Epithelial cell of proximal tubule (primary cell): ENCODE data around the gene HSPG2. TPM values are rescaled to one million over a fixed set of nuclear protein-coding genes. Genes with fewer than 3 reads are reported as not detected.

Experiments used
- DNase-seq: peaks from one replicate; pipeline ENCODE4 v3.0.0-alpha.2; 2011; ENCODE audit warnings: low read depth
- H3K4me3 ChIP-seq: 2 replicates; pipeline ENCODE4 v1.5.1; 2011; ENCODE audit warnings: low read depth, mild to moderate bottlenecking, low read length
- CTCF ChIP-seq: conservative IDR thresholded peaks from 2 replicates; pipeline ENCODE4 v1.5.1; 2012; ENCODE audit warnings: low read depth, mild to moderate bottlenecking, low read length
- total RNA-seq: library from RNA; depleted of rRNA; stranded (reverse); fragments of >200 nt; gene quantifications from 2 replicates; pipeline ENCODE4 v1.2.3, GENCODE V29; 2015

The HSPG2 gene
- total RNA-seq, 1 donor from 2014 or later, result 156 TPM

DNA sequence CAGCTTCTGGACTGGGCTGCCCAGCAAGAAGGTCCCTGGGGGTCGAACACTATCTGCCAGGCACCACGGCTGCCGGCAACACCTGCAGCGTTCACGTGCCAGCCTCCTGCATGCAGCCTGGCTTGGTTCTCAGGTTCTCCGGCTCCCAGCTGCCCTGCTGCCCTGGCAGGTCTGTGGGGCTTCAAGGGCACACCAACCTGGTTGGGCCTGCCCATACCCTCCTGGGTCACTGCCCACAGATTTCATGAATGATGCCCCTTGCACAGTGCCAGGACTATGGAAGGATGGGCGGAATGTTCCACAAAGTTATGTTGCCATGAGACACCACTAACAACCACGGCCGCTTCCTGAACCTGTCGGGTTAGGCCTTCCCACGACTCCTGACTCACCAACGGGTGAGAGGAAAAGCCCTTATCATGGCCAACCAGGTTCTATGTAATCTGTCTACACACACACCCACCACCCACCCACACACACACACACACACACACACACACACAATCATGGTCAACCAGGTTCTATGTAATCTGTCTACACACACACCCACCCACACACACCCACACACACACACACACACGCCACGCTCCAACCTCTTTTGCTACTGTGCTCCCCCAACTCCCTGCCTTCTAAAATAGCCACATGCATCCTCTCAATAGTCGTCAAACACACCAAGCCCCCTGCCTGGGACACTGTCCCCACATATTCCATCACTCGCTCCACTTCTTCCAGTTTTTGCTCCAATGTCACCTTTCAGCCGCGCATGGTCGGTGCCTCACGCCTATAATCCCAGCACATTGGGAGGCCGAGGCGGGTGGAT, 32.2 kb downstream of the HSPG2 start:
- no peak for TF ChIP-seq CTCF
- H3K4me3 ChIP-seq, result no peak overlapping the region
- no peak for DNase-seq

- TF ChIP-seq CTCF, result no peak
- H3K4me3 ChIP-seq, result no peak overlapping the region
- no peak for DNase-seq
These were observed 32.7 kb downstream of the HSPG2 start for GRCh38 chr1:21904454-21904703.

- DNase-seq, result no peak
- no peak for TF ChIP-seq CTCF
- H3K4me3 ChIP-seq, result no peak overlapping the region
These were observed 33.3 kb downstream of the HSPG2 start for GRCh38 chr1:21903638-21904453.

- DNase-seq, result no peak
- no peak overlapping the region for H3K4me3 ChIP-seq
- TF ChIP-seq CTCF, result no peak
These were observed 34.8 kb downstream of the HSPG2 start for GRCh38 chr1:21902026-21903012.

DNA sequence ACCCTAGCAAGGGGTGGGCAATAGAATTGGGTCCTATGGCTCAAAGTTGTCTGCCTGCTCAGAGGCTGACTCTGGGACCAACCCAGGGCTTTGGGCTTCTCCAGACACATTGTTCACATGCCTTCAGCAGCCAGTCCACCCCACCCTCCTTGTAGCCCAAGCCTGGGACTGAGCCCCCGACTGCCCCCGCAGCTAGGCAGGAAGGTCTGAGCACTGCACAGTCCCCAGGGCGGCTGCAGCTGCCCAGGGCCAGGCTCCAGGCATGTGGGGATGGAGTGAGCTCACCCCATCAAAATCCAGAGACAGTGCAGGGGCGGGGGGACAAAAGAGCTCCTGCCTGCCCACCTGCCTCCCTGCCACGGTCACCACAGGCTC, 35.6 kb downstream of the HSPG2 start:
- DNase-seq, result no peak
- no peak overlapping the region for H3K4me3 ChIP-seq
- TF ChIP-seq CTCF, result no peak

DNA sequence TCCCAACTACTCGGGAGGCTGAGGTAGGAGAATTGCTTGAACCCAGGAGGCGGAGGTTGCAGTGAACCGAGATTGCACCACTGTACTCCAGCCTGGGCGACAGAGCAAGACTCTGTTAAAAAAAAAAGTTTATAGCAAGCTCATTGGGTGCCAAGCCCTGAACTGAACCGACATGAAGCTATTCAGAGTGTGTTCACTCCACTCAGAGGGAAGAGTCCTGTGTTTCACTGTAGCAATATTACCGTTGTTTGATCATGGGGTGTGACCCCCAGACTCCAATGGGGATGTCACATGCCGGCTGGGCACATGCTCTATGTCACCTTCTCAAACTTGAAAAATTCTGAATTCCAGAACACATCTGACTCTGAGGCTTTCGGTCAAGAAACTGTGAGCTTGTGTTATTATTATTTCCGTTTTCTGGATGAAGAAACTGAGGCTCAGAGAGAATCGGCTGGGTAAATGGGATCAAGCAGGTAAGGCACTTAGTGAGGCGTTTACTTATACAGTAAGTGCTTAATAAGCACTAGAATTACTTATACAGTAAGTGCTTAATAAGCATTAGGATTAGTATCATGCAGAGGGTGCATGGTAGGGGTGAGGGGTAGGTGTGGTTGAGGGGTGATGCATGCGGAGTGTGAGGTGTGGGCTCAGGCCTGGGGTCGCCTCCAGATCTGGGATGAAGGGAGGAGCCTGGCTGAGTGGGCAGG, 36.2 kb downstream of the HSPG2 start:
- H3K4me3 ChIP-seq, result no peak overlapping the region
- no peak for TF ChIP-seq CTCF
- no peak for DNase-seq
